HG02852 (cell line): Measurements from ENCODE around the gene PAGE4.

Experiments used
- ATAC-seq: cut with Tn5 transposase; IDR thresholded peaks from one replicate; pipeline ENCODE4 v1.9.1; 2021; ENCODE audit warnings: mild to moderate bottlenecking, moderate library complexity; ENCODE audit not compliant: unreplicated experiment

The PAGE4 gene

GRCh38 chrX:49829016-49829415 is at the start of gene PAGE4:
PAGE4 (plus strand) TSS chrX:49829303; CDS start chrX:49830429, 1,126 bp downstream.
- no peak for ATAC-seq

- no peak for ATAC-seq
These were observed 44.3 kb upstream of the PAGE4 start for GRCh38 chrX:49784747-49785280.

GRCh38 chrX:49792376-49792775 is 36.7 kb upstream of the PAGE4 start:
- ATAC-seq: no peak

GRCh38 chrX:49793686-49794085 is 35.4 kb upstream of the PAGE4 start:
- ATAC-seq: no peak

GRCh38 chrX:49799828-49800227 is 29.3 kb upstream of the PAGE4 start:
- no peak for ATAC-seq

GRCh38 chrX:49809891-49810632 is 19.0 kb upstream of the PAGE4 start:
- ATAC-seq: no peak

- ATAC-seq: no peak
These were observed 16.9 kb upstream of the PAGE4 start for GRCh38 chrX:49812177-49812576.

GRCh38 chrX:49816435-49816834 is 12.7 kb upstream of the PAGE4 start:
- ATAC-seq: no peak

GRCh38 chrX:49838374-49838773 is 9.3 kb downstream of the PAGE4 start:
- no peak for ATAC-seq

GRCh38 chrX:49840679-49841078 is 11.6 kb downstream of the PAGE4 start:
- ATAC-seq: no peak

- no peak for ATAC-seq
These were observed 13.5 kb downstream of the PAGE4 start for GRCh38 chrX:49842621-49843020.

GRCh38 chrX:49844611-49845010 is 15.5 kb downstream of the PAGE4 start:
- no peak for ATAC-seq

GRCh38 chrX:49845701-49846403 is 16.7 kb downstream of the PAGE4 start:
- no peak for ATAC-seq

- no peak for ATAC-seq
These were observed 17.4 kb downstream of the PAGE4 start for GRCh38 chrX:49846522-49846921.

- ATAC-seq: no peak
These were observed 19.2 kb downstream of the PAGE4 start for GRCh38 chrX:49848275-49848674.

- no peak for ATAC-seq
These were observed 20.9 kb downstream of the PAGE4 start for GRCh38 chrX:49850028-49850427.

GRCh38 chrX:49853661-49854060 is 24.6 kb downstream of the PAGE4 start:
- ATAC-seq: no peak

- ATAC-seq: no peak
These were observed 27.7 kb downstream of the PAGE4 start for GRCh38 chrX:49856819-49857218.

GRCh38 chrX:49858341-49858740 is 29.2 kb downstream of the PAGE4 start:
- no peak for ATAC-seq

- ATAC-seq: no peak
These were observed 30.4 kb downstream of the PAGE4 start for GRCh38 chrX:49859491-49859890.

- no peak for ATAC-seq
These were observed 31.9 kb downstream of the PAGE4 start for GRCh38 chrX:49860867-49861535.

- no peak for ATAC-seq
These were observed 33.0 kb downstream of the PAGE4 start for GRCh38 chrX:49862093-49862492.
